Activated CD4-positive, alpha-beta T cell treated with anti-CD3 and anti-CD28 coated beads, Interleukin-2, amount 50 U/mL, for 1 hour (primary cell): ENCODE data around the gene S1PR5.
"Not testable (repeated sequence)": the region's sequence is repeated elsewhere in the genome, so short reads cannot be mapped to it uniquely, and the experiment has no call there.

Experiments
- DNase-seq: peaks from one replicate; pipeline ENCODE4 v3.0.0-alpha.2; 2020

S1PR5 gene

GRCh38 chr19:10517361-10517759 is at the start of gene S1PR5:
Gene S1PR5, minus strand, starts transcription at chr19:10517447. Its CDS starts 2,436 bp downstream, at chr19:10515011.
- DNase-seq: no peak

GRCh38 chr19:10566658-10567410 is 49.6 kb upstream of the S1PR5 start:
- DNase-seq: no peak

GRCh38 chr19:10566408-10566657 is 49.1 kb upstream of the S1PR5 start:
- DNase-seq: no peak

GRCh38 chr19:10565567-10566407 is 48.5 kb upstream of the S1PR5 start, which contains the start of gene KRI1:
Gene KRI1, minus strand, starts transcription at chr19:10566010. Its CDS starts 11 bp downstream, at chr19:10565999.
- peak; percentile 98 for DNase-seq

- peak; percentile 56 for DNase-seq
Observed at GRCh38 chr19:10565028-10565566, 47.9 kb upstream of the S1PR5 start.

- DNase-seq: no peak
Observed at GRCh38 chr19:10562609-10563008, 45.4 kb upstream of the S1PR5 start.

- DNase-seq: no peak
Observed at GRCh38 chr19:10560154-10560553, 42.9 kb upstream of the S1PR5 start.

- DNase-seq: no peak
Observed at GRCh38 chr19:10557603-10558197, 40.5 kb upstream of the S1PR5 start.

GRCh38 chr19:10555610-10555973 is 38.3 kb upstream of the S1PR5 start:
- no peak for DNase-seq

GRCh38 chr19:10554760-10555609 is 37.7 kb upstream of the S1PR5 start:
- no peak for DNase-seq

GRCh38 chr19:10553943-10554381 is 36.7 kb upstream of the S1PR5 start:
- peak; percentile 46 for DNase-seq

- no peak for DNase-seq
Observed at GRCh38 chr19:10553087-10553667, 35.9 kb upstream of the S1PR5 start.

- no peak for DNase-seq
Observed at GRCh38 chr19:10552510-10553053, 35.3 kb upstream of the S1PR5 start.

GRCh38 chr19:10551698-10552301 is 34.6 kb upstream of the S1PR5 start:
- no peak for DNase-seq

- not testable (repeated sequence) for DNase-seq
Observed at GRCh38 chr19:10551006-10551405, 33.8 kb upstream of the S1PR5 start.

- no peak for DNase-seq
Observed at GRCh38 chr19:10550336-10550735, 33.1 kb upstream of the S1PR5 start.

- no peak for DNase-seq
Observed at GRCh38 chr19:10549733-10550132, 32.5 kb upstream of the S1PR5 start.

GRCh38 chr19:10548746-10549276 is 31.6 kb upstream of the S1PR5 start:
- no peak for DNase-seq

- no peak for DNase-seq
Observed at GRCh38 chr19:10546817-10547216, 29.6 kb upstream of the S1PR5 start.

- no peak for DNase-seq
Observed at GRCh38 chr19:10544753-10545251, 27.6 kb upstream of the S1PR5 start.

- no peak for DNase-seq
Observed at GRCh38 chr19:10544242-10544752, 27.1 kb upstream of the S1PR5 start.
